LNCAP (cell line): ENCODE measurements around the gene GREB1L.
A peak's percentile ranks its signal among the peaks of the same experiment; 100 is the strongest.

ENCODE experiments used
- TF ChIP-seq, protein P1 (sequence below): fragments of 450-650 bp; IDR thresholded peaks from 2 replicates; pipeline ENCODE4 v1.5.1; 2017; ENCODE audit warnings: mild to moderate bottlenecking

The GREB1L gene

DNA sequence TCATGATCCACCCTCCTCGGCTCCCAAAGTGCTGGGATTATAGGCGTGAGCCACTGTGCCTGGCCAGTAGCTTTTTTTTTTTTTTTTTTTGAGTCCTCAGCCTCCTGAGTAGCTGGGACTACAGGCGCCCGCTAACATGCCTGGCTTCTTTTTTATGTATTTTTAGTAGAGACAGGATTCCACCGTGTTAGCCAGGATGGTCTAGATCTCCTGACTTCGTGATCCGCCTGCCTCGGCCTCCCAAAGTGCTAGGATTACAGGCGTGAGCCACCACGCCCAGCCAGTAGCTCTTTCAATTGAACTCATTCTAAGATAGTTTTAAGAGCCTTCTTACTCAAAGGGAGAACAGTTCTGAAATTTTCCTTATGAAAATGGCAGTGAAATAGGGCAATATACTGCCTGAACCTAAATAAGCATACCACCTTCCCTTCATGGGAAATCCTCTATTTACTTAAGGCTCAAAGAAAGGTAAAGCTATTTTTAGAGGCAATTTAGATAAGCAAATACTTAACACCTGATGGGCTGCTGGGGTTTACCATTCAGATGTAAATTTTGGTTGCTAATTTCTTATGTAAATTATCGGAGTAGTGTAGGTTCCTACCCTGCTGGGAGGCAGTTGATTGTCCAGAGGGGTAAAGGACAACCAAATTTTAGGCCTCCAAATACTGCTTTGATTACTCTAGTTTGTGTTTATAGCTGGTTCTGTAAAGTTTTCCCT is 144.7 kb downstream of the GREB1L start:
- TF ChIP-seq, protein P1, sequence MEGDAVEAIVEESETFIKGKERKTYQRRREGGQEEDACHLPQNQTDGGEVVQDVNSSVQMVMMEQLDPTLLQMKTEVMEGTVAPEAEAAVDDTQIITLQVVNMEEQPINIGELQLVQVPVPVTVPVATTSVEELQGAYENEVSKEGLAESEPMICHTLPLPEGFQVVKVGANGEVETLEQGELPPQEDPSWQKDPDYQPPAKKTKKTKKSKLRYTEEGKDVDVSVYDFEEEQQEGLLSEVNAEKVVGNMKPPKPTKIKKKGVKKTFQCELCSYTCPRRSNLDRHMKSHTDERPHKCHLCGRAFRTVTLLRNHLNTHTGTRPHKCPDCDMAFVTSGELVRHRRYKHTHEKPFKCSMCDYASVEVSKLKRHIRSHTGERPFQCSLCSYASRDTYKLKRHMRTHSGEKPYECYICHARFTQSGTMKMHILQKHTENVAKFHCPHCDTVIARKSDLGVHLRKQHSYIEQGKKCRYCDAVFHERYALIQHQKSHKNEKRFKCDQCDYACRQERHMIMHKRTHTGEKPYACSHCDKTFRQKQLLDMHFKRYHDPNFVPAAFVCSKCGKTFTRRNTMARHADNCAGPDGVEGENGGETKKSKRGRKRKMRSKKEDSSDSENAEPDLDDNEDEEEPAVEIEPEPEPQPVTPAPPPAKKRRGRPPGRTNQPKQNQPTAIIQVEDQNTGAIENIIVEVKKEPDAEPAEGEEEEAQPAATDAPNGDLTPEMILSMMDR, result no peak

DNA sequence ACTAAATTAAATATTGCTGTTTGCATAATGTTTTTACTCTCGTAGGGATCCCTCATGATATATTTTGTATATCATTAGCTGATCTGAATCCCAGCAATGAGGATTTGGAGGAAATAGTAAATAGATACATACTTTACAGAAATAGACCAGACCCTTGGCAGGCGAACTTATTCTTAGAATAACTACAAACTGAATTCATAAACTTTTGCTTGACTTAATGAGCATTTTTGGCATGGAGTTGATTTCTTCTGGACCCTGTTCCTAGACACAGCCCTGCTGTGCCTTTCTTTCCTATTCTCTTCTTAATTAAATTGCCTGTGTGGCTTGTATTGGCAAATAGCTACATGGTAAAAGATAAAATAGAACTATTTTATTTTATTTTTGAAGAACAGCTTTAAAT is 145.9 kb downstream of the GREB1L start:
- TF ChIP-seq, protein P1, result no peak

DNA sequence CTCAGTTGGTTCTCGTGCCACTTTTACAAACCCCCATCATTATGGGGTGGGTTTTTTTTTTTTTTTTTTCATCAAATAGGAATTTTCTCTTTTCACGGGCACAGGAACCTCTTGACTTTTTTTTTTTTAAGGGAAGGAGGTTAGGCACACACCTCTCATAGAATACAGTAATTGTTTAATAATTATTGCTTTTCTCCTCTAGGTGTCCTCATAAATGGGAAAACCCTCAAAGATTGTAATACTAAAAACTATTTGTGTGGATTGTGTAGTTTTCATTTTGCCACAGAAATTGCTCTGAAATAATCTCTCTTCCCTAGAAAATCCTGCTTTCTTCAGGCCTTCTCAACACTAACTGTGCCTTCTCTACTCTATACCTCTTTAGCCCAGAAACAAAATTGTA is 147.3 kb downstream of the GREB1L start:
- TF ChIP-seq, protein P1, result peak; percentile 39

DNA sequence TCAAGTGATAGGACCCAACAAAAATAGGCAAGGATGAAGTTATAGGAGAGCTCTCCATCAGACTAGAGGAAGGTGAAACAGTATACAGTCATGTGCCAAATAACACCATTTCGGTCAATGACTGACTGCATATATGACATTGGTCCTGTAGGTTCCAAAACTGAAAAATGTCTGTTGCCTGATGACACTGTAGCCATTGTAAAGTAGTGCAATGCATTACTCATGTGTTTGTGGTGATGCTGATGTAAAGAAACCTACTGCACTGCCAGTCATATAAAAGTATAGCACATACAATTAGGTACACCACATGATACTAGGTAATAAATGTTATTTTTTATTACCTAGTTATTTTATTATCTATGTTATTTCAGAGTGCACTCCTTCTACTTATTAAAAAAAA is 147.9 kb downstream of the GREB1L start:
- TF ChIP-seq, protein P1, result no peak

DNA sequence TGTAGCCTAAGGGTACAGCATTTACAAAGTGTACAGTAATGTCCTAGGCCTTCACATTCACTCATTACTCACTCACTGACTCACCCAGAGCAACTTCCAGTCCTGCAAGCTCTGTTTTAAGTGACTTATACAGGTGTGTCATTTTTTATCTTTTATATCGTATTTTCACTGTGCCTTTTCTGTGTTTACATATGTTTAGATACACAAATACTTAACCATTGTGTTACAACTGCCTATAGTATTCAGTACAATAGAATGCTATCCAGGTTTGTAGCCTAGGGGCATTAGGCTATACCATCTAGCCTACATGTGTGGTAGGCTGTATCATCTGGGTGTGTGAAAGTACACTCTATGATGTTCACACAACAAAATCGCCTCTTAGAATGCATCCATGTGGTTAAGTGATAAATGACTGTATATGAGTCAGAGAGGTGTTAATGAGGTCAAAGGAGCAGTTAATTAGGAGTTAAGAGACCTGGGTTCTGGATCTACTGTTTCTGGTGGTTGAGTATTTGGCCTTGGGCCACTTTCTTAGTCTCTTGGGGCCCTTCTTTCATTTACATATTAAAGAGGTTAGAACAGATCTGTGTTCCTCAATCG is 149.1 kb downstream of the GREB1L start:
- TF ChIP-seq, protein P1, result no peak

DNA sequence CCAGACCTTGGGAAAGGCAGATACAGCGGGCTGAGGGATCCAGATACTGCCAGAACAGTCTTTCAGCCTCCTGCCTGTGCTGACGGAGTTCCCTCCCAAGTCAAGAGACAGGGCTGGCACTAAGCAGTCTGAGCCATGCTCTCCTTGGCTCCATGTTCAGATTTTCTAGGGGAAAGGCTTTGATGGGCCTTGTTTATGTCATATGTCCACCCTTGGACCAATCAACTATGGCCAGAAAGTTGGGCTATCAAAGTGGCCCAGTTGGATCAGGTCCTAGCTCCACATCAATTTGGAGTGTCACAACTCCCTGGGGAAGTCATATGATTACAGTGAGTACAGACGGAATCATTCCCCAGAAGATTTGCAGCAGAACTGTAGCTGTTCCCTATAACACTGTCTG is 152.0 kb downstream of the GREB1L start:
- TF ChIP-seq, protein P1, result no peak

DNA sequence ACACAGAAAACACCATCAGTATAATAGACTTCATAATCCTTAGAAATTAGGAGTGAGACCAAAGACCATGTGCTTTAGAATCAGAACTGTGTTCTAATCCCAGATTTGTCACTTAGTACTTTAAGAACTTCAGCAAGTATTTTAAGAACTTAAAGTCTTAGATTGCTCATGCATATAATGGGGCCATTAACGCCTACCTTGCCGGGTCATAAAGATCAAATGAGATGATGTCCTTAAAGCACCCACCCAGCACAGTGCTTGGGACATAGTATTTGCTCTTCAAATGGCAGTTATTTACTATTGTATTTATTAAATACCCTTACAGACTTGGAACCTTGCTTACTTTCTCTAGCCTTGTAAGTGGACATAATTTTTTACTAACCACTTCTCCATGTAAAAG is 156.1 kb downstream of the GREB1L start:
- TF ChIP-seq, protein P1, result no peak

DNA sequence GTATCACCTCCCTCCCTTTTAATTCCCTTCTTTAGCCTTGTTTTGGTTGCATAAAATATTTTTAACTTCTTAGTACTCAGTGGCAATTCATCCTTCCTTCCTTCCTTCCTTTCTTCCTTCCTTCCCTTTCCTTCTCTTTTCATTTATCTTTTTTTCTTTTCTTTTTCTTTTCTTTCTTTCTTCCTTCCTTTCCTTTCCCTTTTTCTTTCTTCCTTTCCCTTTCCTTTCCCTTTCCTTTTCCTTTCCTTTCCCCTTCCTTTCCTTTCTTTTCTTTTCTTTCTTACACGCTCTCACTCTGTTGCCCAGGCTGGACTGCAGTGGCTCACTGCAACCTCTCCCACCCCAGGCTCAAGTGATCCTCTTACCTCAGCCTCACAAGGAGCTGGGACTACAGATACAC is 160.2 kb downstream of the GREB1L start:
- TF ChIP-seq, protein P1, result no peak
